ENCODE results near the gene QRICH1. TPM values are rescaled to one million over a fixed set of nuclear protein-coding genes. Genes with fewer than 3 reads are reported as not detected.

Gene QRICH1
- total RNA-seq, 1 experiment from 2014 or later = 151 TPM

DNA sequence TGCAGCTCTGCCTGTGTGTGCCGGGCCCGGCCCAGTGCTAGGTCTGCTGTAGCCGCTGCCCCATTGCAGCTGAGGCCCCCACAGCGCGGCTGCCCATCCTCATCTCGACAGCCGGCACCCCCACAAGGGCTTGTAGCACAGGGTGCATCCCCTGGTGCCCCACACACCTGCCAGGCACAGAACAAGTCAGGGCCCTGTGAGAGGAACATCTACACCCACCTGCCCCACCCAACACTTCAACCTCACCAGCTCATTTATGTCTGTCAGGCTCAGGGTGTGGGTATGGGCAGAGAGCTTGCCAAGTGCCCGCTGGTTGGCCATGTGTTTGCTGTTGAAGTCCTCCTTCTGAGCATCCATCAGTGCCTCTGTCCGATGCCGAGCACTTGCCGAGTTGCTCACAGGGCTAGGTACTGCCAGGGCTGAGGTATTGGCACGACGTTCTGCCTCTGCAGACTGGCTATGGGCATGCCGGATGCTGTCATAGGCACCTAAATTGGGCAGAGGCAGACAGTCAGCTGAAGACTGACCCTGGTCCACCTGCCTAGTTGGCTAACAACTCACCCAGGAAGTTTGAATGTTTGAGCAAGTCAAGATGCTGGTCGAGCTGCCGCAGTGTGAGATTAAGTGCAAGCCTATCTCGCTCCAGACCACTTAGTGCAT lies 29.1 kb upstream of the QRICH1 start:
- Histone ChIP-seq H3K27ac (ENCODE audit: insufficient read length, low read depth, low read length) (no peak overlapping the region), H3K27me3 (ENCODE audit: insufficient read depth, low read length) (no peaks in the 10 kb centered on the region), H3K56ac (ENCODE audit: insufficient read length, low read depth, low read length) (no peak overlapping the region), H2BK5ac (ENCODE audit: insufficient read length, low read length) (no peak overlapping the region), H3K79me1 (ENCODE audit: insufficient read depth, low read depth, low read length, poor library complexity, severe bottlenecking) (peaks cover 4% of the 10 kb centered on the region), H3K23me2 (ENCODE audit: insufficient read length, low read depth, low read length, poor library complexity, severe bottlenecking) (peaks cover 5% of the 10 kb centered on the region), H3K4me1 (ENCODE audit: insufficient read depth, low read length) (0 out of 2 replicates have a peak, but pooled peaks cover 2% of the 10 kb centered on the region), H2AFZ (ENCODE audit: low read length) (no peak overlapping the region), H4K20me1 (ENCODE audit: control insufficient read depth, insufficient read depth, insufficient read length) (peaks cover 2% of the 10 kb centered on the region), H2BK12ac (ENCODE audit: insufficient read length, low read depth, low read length) (no peak overlapping the region), H4K91ac (ENCODE audit: insufficient read length, low read depth, low read length) (no peak overlapping the region), H2BK20ac (ENCODE audit: low read depth, low read length, poor library complexity, severe bottlenecking) (no peak overlapping the region), H3K9ac (ENCODE audit: extremely low read depth, insufficient read length, low read length) (no peak overlapping the region), H2AK5ac (ENCODE audit: insufficient read length, low read length) (no peak overlapping the region), H3K23ac (ENCODE audit: insufficient read length, low read depth, low read length) (no peak overlapping the region), H4K8ac (replicated peaks; ENCODE audit: insufficient read length, low read depth, low read length) (no peak overlapping the region), H3K18ac (ENCODE audit: insufficient read length, low read depth, low read length) (no peak overlapping the region), H3K14ac (ENCODE audit: insufficient read depth, low read length) (no peak overlapping the region), H2BK15ac (ENCODE audit: low read depth, low read length) (no peak overlapping the region), H3K9me3 (ENCODE audit: control insufficient read depth, low read depth, low read length) (no peaks in the 10 kb centered on the region), H3K4ac (ENCODE audit: low read depth, low read length) (no peak overlapping the region), H3K79me2 (ENCODE audit: insufficient read depth, low read length) (no peaks in the 10 kb centered on the region; the same call in 1 of the 2 replicates), H2BK120ac (ENCODE audit: low read depth, low read length, poor library complexity, severe bottlenecking) (no peak overlapping the region), H4K5ac (ENCODE audit: insufficient read length, low read depth, low read length) (no peak overlapping the region), H3K4me2 (ENCODE audit: insufficient read depth, insufficient read length, low read length) (no peak overlapping the region), H3T11ph (ENCODE audit: low read length) (no peak overlapping the region)
- no peak overlapping the region for H3K4me3 Mint-ChIP-seq
- no peaks in the 10 kb centered on the region; the same call in 1 of the 2 replicates for H3K27me3 Mint-ChIP-seq (ENCODE audit: low read depth)
- no CpG with 5 or more reads among the region's 17 CpGs for WGBS (ENCODE audit: extremely low coverage, insufficient read length, low lambda C conversion rate)
- H3K4me1 Mint-ChIP-seq = peaks cover 4% of the 10 kb centered on the region in 2 experiments; a peak in 3 of 4 replicates
- TF ChIP-seq, protein P1, sequence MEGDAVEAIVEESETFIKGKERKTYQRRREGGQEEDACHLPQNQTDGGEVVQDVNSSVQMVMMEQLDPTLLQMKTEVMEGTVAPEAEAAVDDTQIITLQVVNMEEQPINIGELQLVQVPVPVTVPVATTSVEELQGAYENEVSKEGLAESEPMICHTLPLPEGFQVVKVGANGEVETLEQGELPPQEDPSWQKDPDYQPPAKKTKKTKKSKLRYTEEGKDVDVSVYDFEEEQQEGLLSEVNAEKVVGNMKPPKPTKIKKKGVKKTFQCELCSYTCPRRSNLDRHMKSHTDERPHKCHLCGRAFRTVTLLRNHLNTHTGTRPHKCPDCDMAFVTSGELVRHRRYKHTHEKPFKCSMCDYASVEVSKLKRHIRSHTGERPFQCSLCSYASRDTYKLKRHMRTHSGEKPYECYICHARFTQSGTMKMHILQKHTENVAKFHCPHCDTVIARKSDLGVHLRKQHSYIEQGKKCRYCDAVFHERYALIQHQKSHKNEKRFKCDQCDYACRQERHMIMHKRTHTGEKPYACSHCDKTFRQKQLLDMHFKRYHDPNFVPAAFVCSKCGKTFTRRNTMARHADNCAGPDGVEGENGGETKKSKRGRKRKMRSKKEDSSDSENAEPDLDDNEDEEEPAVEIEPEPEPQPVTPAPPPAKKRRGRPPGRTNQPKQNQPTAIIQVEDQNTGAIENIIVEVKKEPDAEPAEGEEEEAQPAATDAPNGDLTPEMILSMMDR (conservative IDR thresholded peaks at IDR 0.05) = no peak
- peaks cover 2 to 39% (median 28%) of the 10 kb centered on the region in 3 experiments; a peak in 6 of 7 replicates for H3K36me3 Mint-ChIP-seq (ENCODE audit: insufficient read depth in 1 of 3, low read depth in 3 of 3)
- no peaks in the 10 kb centered on the region for H3K9me3 Mint-ChIP-seq
- H3K27ac Mint-ChIP-seq = no peak overlapping the region
- DNase-seq = no peak
